HepG2 (cell line): ENCODE results near the gene LGALS8. TPM values are rescaled to one million over a fixed set of nuclear protein-coding genes. Genes with fewer than 3 reads are reported as not detected.
A peak's percentile ranks its signal among the peaks of the same experiment; 100 is the strongest.

Experiments used
- DRAP1 ChIP-seq: IDR thresholded peaks from 2 replicates; pipeline ENCODE4 v1.6.1; 2016; ENCODE audit warnings: missing genetic modification reagents, missing compliant biosample characterization
- FOXP4 ChIP-seq: sonication (generic); formaldehyde crosslinking; IDR thresholded peaks from 2 replicates; pipeline ENCODE4 v1.4.0; 2020; ENCODE audit warnings: missing genetic modification reagents
- NCOA2 ChIP-seq: sonication (generic); formaldehyde crosslinking; IDR thresholded peaks from 2 replicates; pipeline ENCODE4 v1.8.0; 2022; ENCODE audit warnings: inconsistent platforms
- PCBP2 ChIP-seq: fragments of 200-400 bp; formaldehyde crosslinking; optimal IDR thresholded peaks from 2 replicates; pipeline ENCODE3; 2018; ENCODE audit warnings: low read length, low read depth; ENCODE audit not compliant: poor library complexity, severe bottlenecking
- SP140L ChIP-seq: sonication (generic); formaldehyde crosslinking; IDR thresholded peaks from 2 replicates; pipeline ENCODE4 v1.4.0; 2020; ENCODE audit warnings: missing genetic modification reagents, borderline replicate concordance
- TFAP4 ChIP-seq: sonication (generic); IDR thresholded peaks from 2 replicates; pipeline ENCODE4 v1.6.1; 2016; ENCODE audit warnings: low read depth, borderline replicate concordance
- ZBTB7B ChIP-seq: sonication (generic); formaldehyde crosslinking; IDR thresholded peaks from 2 replicates; pipeline ENCODE4 v1.4.0; 2020; ENCODE audit warnings: missing genetic modification reagents
- ZFX ChIP-seq: sonication (generic); formaldehyde crosslinking; IDR thresholded peaks from 2 replicates; pipeline ENCODE4 v1.4.0; 2020; ENCODE audit warnings: mild to moderate bottlenecking, low read depth, missing genetic modification reagents, moderate library complexity
- ZNF18 ChIP-seq: sonication (generic); formaldehyde crosslinking; IDR thresholded peaks from 2 replicates; pipeline ENCODE4 v1.8.0; 2022; ENCODE audit warnings: mild to moderate bottlenecking, missing genetic modification reagents; ENCODE audit not compliant: insufficient replicate concordance
- ZNF589 ChIP-seq: sonication (generic); formaldehyde crosslinking; conservative IDR thresholded peaks from 2 replicates; pipeline ENCODE4 v1.8.0; 2022; ENCODE audit warnings: mild to moderate bottlenecking, moderate library complexity, missing genetic modification reagents
- polyA plus RNA-seq, 8 experiments: library from polyadenylated mRNA; depleted of rRNA in 3 of 8; stranded (reverse) in 7 of 8; unstranded in 1 of 8; fragments of >200 nt; fragmentation: Illumina TruSeq in 4 of 8; extraction: Trizol in 4 of 8; gene quantifications; 2 replicates each; pipeline versions ENCODE4 v1.2.1 to v1.2.3, GENCODE V29; 2011 to 2016; ENCODE audit warnings: low read depth in 4 of 8, missing spikeins in 1 of 8, mixed read lengths in 1 of 8; ENCODE audit not compliant: insufficient read depth in 1 of 8
- total RNA-seq, 5 experiments: library from RNA; depleted of rRNA; stranded (reverse); fragments of >200 nt; fragmentation: Illumina TruSeq; extraction: Trizol; gene quantifications; 2 replicates each; pipeline ENCODE4 v1.2.3, GENCODE V29; 2016; ENCODE audit warnings: low read depth in 1 of 5
- TF ChIP-seq, protein P1 (sequence below): conservative IDR thresholded peaks from 2 replicates; pipeline ENCODE4 v1.6.1; 2018; ENCODE audit warnings: missing genetic modification reagents
- TF ChIP-seq, protein P2 (sequence below): sonication (generic); formaldehyde crosslinking; IDR thresholded peaks from 2 replicates; pipeline ENCODE4 v1.4.0; 2020; ENCODE audit warnings: mild to moderate bottlenecking, missing genetic modification reagents
- TF ChIP-seq, protein P3 (sequence below): IDR thresholded peaks from 2 replicates; pipeline ENCODE4 v1.6.1; 2016; ENCODE audit warnings: mild to moderate bottlenecking, missing biosample characterization, missing genetic modification reagents
- TF ChIP-seq, protein P4 (sequence below): sonication (generic); formaldehyde crosslinking; IDR thresholded peaks from 2 replicates; pipeline ENCODE4 v1.4.0; 2020; ENCODE audit warnings: mild to moderate bottlenecking, missing genetic modification reagents, borderline replicate concordance
- TF ChIP-seq, protein P5 (sequence below): sonication (generic); formaldehyde crosslinking; IDR thresholded peaks from 2 replicates; pipeline ENCODE4 v1.4.0; 2020; ENCODE audit warnings: missing genetic modification reagents, mild to moderate bottlenecking, borderline replicate concordance

Gene LGALS8
- total and polyA plus RNA-seq, 2 of the 13 experiments (the other 11 are each of a cell fraction or from before 2014, with no cell fraction given), result 29.3 to 185 TPM

DNA sequence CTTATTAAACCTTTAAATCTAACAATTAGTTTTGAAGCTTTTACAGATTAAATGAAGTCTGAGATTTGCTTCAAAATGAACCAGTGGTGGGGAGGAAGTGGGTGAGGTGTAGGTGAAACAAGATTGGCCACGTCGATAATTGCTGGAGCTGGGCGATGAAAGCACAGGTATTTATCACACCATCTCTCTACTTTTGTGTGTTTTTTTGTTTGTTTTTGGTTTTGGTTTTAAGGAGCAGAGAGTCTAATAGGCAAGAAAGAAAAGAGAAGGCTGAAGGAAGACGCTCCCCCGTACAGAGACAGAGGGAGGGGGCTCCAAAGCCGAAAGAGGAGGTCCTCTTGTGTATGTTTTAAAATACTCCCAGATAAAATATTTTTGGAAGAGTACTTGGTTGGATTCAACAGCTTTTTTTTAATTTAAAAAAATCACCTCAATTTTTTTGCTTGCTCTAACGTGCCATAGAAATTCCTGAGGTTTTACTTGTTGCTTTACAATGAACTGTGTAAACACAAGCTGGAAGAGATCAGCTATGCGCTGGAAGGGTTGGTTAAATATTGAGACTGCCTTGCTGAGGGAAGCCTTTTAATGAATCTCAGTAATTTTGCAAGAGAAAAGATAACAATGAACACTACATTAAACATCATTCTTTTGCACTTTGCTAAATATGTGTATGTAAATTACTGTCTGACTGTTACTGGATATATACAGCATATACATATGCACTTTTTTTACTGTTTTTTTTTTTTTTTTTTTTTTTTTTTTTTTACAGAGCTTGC, 6.7 kb upstream of the LGALS8 start (continued):
- no peak for TF ChIP-seq ZNF18 (CRISPR knock-in tag)
- TF ChIP-seq, protein P1, sequence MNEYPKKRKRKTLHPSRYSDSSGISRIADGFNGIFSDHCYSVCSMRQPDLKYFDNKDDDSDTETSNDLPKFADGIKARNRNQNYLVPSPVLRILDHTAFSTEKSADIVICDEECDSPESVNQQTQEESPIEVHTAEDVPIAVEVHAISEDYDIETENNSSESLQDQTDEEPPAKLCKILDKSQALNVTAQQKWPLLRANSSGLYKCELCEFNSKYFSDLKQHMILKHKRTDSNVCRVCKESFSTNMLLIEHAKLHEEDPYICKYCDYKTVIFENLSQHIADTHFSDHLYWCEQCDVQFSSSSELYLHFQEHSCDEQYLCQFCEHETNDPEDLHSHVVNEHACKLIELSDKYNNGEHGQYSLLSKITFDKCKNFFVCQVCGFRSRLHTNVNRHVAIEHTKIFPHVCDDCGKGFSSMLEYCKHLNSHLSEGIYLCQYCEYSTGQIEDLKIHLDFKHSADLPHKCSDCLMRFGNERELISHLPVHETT (CRISPR knock-in tag), result no peak
- TF ChIP-seq, protein P2, sequence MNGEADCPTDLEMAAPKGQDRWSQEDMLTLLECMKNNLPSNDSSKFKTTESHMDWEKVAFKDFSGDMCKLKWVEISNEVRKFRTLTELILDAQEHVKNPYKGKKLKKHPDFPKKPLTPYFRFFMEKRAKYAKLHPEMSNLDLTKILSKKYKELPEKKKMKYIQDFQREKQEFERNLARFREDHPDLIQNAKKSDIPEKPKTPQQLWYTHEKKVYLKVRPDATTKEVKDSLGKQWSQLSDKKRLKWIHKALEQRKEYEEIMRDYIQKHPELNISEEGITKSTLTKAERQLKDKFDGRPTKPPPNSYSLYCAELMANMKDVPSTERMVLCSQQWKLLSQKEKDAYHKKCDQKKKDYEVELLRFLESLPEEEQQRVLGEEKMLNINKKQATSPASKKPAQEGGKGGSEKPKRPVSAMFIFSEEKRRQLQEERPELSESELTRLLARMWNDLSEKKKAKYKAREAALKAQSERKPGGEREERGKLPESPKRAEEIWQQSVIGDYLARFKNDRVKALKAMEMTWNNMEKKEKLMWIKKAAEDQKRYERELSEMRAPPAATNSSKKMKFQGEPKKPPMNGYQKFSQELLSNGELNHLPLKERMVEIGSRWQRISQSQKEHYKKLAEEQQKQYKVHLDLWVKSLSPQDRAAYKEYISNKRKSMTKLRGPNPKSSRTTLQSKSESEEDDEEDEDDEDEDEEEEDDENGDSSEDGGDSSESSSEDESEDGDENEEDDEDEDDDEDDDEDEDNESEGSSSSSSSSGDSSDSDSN (CRISPR knock-in tag), result no peak
- TF ChIP-seq NCOA2, result peak; percentile 80
- no peak for TF ChIP-seq SP140L (CRISPR knock-in tag)
- TF ChIP-seq ZNF589 (CRISPR knock-in tag), result no peak
- TF ChIP-seq, protein P3, sequence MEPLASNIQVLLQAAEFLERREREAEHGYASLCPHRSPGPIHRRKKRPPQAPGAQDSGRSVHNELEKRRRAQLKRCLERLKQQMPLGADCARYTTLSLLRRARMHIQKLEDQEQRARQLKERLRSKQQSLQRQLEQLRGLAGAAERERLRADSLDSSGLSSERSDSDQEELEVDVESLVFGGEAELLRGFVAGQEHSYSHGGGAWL (CRISPR knock-in tag), result no peak
- TF ChIP-seq, protein P4, sequence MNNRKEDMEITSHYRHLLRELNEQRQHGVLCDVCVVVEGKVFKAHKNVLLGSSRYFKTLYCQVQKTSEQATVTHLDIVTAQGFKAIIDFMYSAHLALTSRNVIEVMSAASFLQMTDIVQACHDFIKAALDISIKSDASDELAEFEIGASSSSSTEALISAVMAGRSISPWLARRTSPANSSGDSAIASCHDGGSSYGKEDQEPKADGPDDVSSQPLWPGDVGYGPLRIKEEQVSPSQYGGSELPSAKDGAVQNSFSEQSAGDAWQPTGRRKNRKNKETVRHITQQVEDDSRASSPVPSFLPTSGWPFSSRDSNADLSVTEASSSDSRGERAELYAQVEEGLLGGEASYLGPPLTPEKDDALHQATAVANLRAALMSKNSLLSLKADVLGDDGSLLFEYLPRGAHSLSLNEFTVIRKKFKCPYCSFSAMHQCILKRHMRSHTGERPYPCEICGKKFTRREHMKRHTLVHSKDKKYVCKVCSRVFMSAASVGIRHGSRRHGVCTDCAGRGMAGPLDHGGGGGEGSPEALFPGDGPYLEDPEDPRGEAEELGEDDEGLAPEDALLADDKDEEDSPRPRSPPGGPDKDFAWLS, result no peak
- peak; percentile 47; the same call in 1 of the 2 replicates for TF ChIP-seq DRAP1 (CRISPR knock-in tag)
- TF ChIP-seq FOXP4 (CRISPR knock-in tag), result peak; percentile 70
- no peak for TF ChIP-seq PCBP2
- TF ChIP-seq ZFX (CRISPR knock-in tag), result no peak
- peak; percentile 35; the same call in 1 of the 2 replicates for TF ChIP-seq TFAP4
- no peak for TF ChIP-seq ZBTB7B (CRISPR knock-in tag)
- TF ChIP-seq, protein P5, sequence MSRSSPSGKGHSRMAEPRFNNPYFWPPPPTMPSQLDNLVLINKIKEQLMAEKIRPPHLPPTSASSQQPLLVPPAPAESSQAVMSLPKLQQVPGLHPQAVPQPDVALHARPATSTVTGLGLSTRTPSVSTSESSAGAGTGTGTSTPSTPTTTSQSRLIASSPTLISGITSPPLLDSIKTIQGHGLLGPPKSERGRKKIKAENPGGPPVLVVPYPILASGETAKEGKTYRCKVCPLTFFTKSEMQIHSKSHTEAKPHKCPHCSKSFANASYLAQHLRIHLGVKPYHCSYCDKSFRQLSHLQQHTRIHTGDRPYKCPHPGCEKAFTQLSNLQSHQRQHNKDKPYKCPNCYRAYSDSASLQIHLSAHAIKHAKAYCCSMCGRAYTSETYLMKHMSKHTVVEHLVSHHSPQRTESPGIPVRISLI (CRISPR knock-in tag), result peak; percentile 87
